ENCODE results near the gene CSAD.
A peak's percentile ranks its signal among the peaks of the same experiment; 100 is the strongest.

Gene CSAD

DNA sequence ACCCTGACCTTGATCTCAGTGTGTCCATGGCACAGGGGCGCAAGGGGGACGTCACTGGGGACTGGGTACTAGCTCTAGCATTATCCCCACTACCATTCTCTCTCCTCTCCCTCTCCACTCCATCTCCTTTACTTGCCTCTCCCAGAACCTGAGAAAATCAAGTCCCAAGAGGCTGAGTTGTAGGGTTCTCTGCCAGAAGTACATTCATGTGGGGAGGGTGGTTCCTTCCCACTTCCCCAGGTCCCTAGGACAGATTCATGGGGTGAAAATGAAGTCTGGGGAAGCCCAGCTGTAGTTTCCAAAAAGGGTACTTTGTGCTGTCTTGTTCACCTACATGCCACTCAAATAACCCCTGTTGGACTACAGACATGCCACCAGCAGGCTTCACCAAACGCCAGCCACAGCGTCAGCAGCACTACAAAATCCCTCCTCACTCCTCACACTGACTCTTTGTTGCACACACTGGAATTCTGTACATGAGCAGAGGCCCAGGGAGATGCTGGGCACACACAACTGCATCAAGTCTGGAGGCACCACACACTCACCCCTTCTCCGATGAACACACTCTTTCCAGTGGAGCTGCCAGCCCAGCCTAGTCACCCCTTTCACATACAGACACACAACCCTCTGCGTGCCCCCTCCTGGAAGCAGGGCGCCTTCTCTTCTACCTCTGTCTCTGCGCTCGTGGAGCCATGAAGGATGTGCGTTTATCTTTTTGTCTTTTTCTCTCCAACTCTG lies 44.3 kb upstream of the CSAD start:
- TF ChIP-seq ZNF70 (CRISPR knock-in tag; IDR thresholded peaks at IDR 0.05) (no peak), SNAI2 (CRISPR knock-in tag; IDR thresholded peaks at IDR 0.05) (no peak), RARB (CRISPR knock-in tag; IDR thresholded peaks at IDR 0.05) (no peak), BACH2 (CRISPR knock-in tag; IDR thresholded peaks at IDR 0.05; ENCODE audit: borderline replicate concordance) (no peak), TCF4 (CRISPR knock-in tag; IDR thresholded peaks at IDR 0.05; ENCODE audit: borderline replicate concordance) (no peak), PPARA (CRISPR knock-in tag; IDR thresholded peaks at IDR 0.05; ENCODE audit: borderline replicate concordance) (no peak), ARNTL (CRISPR knock-in tag; IDR thresholded peaks at IDR 0.05; ENCODE audit: borderline replicate concordance, low read depth) (no peak)
- TF ChIP-seq, protein P1, sequence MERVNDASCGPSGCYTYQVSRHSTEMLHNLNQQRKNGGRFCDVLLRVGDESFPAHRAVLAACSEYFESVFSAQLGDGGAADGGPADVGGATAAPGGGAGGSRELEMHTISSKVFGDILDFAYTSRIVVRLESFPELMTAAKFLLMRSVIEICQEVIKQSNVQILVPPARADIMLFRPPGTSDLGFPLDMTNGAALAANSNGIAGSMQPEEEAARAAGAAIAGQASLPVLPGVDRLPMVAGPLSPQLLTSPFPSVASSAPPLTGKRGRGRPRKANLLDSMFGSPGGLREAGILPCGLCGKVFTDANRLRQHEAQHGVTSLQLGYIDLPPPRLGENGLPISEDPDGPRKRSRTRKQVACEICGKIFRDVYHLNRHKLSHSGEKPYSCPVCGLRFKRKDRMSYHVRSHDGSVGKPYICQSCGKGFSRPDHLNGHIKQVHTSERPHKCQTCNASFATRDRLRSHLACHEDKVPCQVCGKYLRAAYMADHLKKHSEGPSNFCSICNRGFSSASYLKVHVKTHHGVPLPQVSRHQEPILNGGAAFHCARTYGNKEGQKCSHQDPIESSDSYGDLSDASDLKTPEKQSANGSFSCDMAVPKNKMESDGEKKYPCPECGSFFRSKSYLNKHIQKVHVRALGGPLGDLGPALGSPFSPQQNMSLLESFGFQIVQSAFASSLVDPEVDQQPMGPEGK (CRISPR knock-in tag; IDR thresholded peaks at IDR 0.05; ENCODE audit: borderline replicate concordance) = no peak
- no peak for ATAC-seq

DNA sequence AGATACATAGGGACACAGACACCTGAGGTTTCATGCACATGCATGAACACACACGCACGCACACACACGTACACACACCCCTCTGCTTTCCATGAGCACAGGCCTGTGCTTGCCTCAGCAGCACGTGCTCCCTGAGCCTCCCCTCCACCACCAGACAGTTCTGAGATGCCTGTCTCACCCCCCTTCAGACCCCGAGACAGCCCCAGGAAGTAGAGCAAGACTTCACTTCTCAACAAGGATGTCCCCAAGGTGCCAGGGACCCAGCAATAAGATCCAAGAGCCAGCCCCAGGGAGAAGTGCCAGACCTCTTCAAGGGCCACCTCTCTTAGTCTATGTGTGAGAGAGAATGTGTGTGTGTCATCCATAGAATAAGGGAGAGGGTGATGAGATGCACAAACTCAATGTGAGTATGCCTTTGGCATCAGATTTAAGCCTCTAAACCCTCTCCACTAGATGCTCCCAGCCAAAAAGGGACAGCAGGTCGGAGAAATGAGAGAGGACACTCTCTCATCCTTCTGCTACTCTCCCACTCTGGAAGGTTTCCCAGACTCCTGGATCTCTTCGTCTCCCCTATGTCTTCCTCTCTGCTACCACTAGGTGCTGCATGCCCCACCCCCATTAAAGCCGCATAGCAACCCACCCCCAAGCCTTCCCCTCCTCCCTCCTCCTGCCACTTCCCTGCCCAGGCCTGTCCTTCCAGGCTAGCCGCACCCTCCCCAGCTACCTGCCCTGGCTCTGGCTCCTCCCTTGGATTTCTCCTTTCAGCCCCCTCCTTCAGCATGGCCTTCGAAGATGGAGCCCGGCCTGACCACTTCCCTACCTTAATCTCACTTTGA lies 43.6 kb upstream of the CSAD start:
- TF ChIP-seq ZNF70 (CRISPR knock-in tag; IDR thresholded peaks at IDR 0.05) = peak; percentile 77
- TF ChIP-seq, protein P2, sequence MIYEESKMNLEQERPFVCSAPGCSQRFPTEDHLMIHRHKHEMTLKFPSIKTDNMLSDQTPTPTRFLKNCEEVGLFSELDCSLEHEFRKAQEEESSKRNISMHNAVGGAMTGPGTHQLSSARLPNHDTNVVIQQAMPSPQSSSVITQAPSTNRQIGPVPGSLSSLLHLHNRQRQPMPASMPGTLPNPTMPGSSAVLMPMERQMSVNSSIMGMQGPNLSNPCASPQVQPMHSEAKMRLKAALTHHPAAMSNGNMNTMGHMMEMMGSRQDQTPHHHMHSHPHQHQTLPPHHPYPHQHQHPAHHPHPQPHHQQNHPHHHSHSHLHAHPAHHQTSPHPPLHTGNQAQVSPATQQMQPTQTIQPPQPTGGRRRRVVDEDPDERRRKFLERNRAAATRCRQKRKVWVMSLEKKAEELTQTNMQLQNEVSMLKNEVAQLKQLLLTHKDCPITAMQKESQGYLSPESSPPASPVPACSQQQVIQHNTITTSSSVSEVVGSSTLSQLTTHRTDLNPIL (CRISPR knock-in tag; IDR thresholded peaks at IDR 0.05; ENCODE audit: low read depth) = no peak
- 0 out of 3 replicates have a peak, but pooled peaks have one; percentile 1 for ATAC-seq

DNA sequence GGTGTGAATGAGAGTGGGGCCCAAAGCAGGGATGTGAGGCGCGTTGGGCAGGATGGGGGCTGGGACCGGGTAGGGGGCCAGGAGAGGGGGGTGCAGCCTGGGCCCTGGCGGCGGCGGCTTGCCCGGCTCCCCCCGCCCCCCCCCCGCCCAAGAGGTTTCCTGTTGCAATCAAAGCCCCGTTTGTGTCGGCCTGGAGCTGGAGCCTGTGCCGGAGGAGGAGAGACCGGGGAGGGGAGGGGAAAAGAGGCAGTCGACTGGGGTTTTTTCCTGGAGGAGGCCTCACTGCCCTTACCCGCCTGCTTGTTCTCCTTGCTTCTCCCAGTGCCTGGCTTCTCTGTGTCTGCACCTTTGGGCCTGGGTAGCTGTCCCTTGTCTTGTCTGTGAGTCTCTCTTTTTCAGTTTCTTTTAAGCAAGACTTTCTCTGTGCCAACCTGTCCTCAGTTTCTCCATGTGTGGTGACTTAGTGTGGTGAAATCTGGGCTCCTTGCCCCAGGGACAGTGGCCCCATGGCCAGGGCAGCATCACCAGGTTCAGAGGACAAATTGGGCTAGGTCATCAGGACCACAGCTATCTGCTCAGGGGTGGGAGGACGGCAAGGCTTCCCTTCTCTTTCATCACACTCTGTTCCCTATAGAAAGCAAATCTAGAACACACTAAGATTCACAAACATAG lies 42.8 kb upstream of the CSAD start:
- TF ChIP-seq, protein P1 (CRISPR knock-in tag; IDR thresholded peaks at IDR 0.05; ENCODE audit: borderline replicate concordance) = peak; percentile 82; the same call in 1 of the 2 replicates
- TF ChIP-seq RARB (CRISPR knock-in tag; IDR thresholded peaks at IDR 0.05) = no peak
- peak; percentile 12 for ATAC-seq

DNA sequence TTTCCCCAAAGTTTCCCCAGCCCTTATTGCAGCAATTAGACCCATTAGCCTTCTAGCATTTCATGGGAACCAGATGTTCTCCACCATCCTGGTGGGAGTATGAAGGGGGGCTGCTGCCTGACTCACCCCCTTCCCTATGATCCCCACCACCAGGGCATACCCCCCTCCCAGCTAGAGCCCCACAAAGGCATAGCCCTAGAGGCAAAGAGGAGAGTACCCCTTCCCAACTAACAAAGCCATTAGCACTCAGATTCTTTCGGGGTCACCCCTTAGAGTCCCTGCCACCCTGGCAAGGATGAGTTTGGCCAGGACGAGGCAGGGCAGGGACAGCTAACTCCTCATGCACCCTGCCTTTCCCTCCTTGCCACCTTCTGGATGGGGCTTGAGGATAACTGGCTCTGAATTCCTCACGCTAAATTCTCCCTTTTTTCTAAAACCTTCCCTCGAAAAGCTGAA lies 42.1 kb upstream of the CSAD start:
- TF ChIP-seq SNAI2 (CRISPR knock-in tag; IDR thresholded peaks at IDR 0.05) (no peak), TCF4 (CRISPR knock-in tag; IDR thresholded peaks at IDR 0.05; ENCODE audit: borderline replicate concordance) (no peak)
- TF ChIP-seq, protein P1 (CRISPR knock-in tag; IDR thresholded peaks at IDR 0.05; ENCODE audit: borderline replicate concordance) = no peak
- ATAC-seq = peak; percentile 8; the same call in 2 of the 3 replicates

DNA sequence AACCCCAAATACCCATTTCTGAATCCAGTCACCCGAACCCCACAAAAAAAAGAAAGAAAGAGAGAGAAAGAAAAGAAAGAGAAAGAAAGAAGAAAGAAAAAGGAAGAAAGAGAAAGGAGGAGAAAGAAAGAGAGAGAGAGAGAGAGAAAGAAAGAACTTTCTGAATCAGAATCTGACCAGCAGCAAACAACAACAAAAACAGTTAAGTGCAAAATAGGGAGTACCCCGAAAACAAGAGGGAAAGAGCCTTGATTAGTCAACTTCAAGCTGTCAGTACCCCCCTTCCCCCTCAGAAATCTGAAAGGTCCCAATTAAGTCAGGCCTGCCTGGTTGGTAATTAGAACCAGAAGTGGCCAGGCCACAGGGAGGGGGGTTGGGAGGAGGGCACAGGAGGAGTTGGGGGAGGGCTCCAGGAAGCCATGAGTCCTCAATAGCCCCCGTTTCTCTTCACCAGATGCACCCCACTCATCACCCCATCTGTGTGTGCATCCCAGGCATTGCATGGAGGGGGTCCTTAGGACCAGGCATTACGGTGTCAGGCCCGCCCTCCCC lies 41.5 kb upstream of the CSAD start:
- ATAC-seq = no peak; the same call in 2 of the 3 replicates
- TF ChIP-seq GLIS3 (CRISPR knock-in tag; IDR thresholded peaks at IDR 0.05) = no peak
- TF ChIP-seq TCF4 (CRISPR knock-in tag; IDR thresholded peaks at IDR 0.05; ENCODE audit: borderline replicate concordance) = peak; percentile 52; the same call in 1 of the 2 replicates

Measured in SK-N-SH treated with all-trans-retinoic acid at 6 μM for 48 hours (cell line).